ENCODE results near the gene ITPK1. TPM values are rescaled to one million over a fixed set of nuclear protein-coding genes. Genes with fewer than 3 reads are reported as not detected.

The ITPK1 gene
- total RNA-seq, 4 donors from 2014 or later, result 43.9 to 56.1 (median 44.5) TPM

- peak; percentile 80 to 85 for DNase-seq
- Histone ChIP-seq H3K36me3 (no peaks in the 10 kb centered on the region), H3K4me3 (replicated peaks in 1 of 3) (no peak overlapping the region), H3K9me3 (no peaks in the 10 kb centered on the region), H3K27ac (peak overlapping the region; percentile 47 to 74 (median 50)), H3K4me1 (peaks cover 28 to 70% of the 10 kb centered on the region in 2 donors), H3K27me3 (no peaks in the 10 kb centered on the region)
- intact Hi-C loops (cut with DNase I), result no loop called here
- TF ChIP-seq CTCF (IDR thresholded peaks at IDR 0.05), result no peak
- TF ChIP-seq POLR2A (IDR thresholded peaks at IDR 0.05), result peak in 1 of 2 donors; percentile 17
- 48 to 54% methylated on average over 9 of the region's 9 CpGs for WGBS, 2 donors
These were observed 60.0 kb downstream of the ITPK1 start for GRCh38 chr14:93055651-93056115.

GRCh38 chr14:93054876-93055275 is 60.8 kb downstream of the ITPK1 start:
- intact Hi-C loops (cut with DNase I), result no loop called here
- H3K9me3 ChIP-seq, result no peaks in the 10 kb centered on the region
- H3K27me3 ChIP-seq, result no peaks in the 10 kb centered on the region
- no peaks in the 10 kb centered on the region for H3K36me3 ChIP-seq
- no peak overlapping the region for H3K4me3 ChIP-seq (replicated peaks in 1 of 3)
- no peak for TF ChIP-seq POLR2A (IDR thresholded peaks at IDR 0.05)
- TF ChIP-seq CTCF (IDR thresholded peaks at IDR 0.05), result no peak
- H3K4me1 ChIP-seq, result peaks cover 28 to 70% of the 10 kb centered on the region in 2 donors
- WGBS, 2 donors, result 96 to 97% methylated on average over 7 of the region's 7 CpGs
- no peak for DNase-seq
- peak overlapping the region in 2 of 3 donors; percentile 26 to 74 for H3K27ac ChIP-seq

- Histone ChIP-seq H3K4me1 (peaks cover 35 to 75% of the 10 kb centered on the region in 2 donors), H3K27ac (peak overlapping the region; percentile 19 to 74 (median 26)), H3K9me3 (no peaks in the 10 kb centered on the region), H3K4me3 (replicated peaks in 1 of 3) (no peak overlapping the region), H3K36me3 (no peaks in the 10 kb centered on the region), H3K27me3 (no peaks in the 10 kb centered on the region)
- TF ChIP-seq CTCF (IDR thresholded peaks at IDR 0.05) (no peak), POLR2A (IDR thresholded peaks at IDR 0.05) (no peak)
- WGBS, 2 donors, result 57 to 60% methylated on average over 6 of the region's 6 CpGs
- peak; percentile 63 to 69 for DNase-seq
- intact Hi-C loops (cut with DNase I), result no loop called here
These were observed 61.7 kb downstream of the ITPK1 start for GRCh38 chr14:93054006-93054405.

DNA sequence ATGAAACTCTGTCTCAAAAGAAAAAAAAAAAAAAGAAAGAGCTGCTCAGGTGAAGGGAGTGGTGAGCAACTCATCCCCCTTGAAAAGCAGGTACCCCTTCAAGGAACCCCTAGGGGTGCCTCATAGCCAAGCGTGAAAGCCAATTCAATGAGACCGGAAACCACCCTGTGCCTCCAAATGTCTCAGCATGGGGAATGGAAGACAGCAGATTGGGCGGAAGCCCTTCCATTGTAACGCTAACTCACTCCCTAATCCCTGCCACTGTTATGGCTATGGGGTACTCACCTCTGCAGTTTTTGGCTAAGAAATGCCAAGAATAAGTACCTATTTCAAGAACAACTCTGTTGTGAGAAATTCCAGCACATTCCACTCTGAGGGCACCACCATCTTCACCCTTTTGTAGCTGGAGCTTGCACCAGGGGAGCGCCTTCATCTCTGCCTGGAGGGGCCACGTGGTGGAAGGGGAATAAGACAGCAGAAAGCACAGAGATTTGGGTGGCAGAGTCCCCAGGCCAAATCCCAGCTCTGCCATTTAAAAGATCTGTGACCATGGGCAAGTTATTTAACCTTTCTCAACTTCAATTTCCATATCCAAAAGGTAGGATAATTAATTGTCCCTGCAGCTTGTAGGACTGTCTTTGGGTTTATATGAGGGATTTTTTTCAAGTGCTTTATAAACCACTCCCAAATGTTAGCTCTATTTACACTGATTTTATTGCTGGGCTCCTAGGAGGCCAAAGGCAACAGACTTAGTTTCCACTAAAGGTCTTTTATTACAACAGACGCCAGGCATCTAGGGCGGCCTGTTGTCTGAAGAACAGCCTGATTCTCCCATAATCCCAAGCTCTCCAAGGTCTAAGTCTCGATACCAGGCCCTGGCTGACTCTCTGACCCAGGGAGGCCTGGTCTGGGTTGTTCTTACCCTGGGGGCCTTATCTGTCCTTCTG is 63.9 kb downstream of the ITPK1 start:
- Histone ChIP-seq H3K9me3 (no peaks in the 10 kb centered on the region), H3K4me3 (replicated peaks in 1 of 3) (no peak overlapping the region), H3K4me1 (peaks cover 47 to 81% of the 10 kb centered on the region in 2 donors), H3K27me3 (no peaks in the 10 kb centered on the region), H3K27ac (peak overlapping the region in 1 of 3 donors; percentile 90), H3K36me3 (no peaks in the 10 kb centered on the region)
- intact Hi-C loops (cut with DNase I), result no loop called here
- no peak for TF ChIP-seq CTCF (IDR thresholded peaks at IDR 0.05)
- no peak for TF ChIP-seq POLR2A (IDR thresholded peaks at IDR 0.05)
- 96 to 97% methylated on average over 9 of the region's 9 CpGs for WGBS, 2 donors
- DNase-seq, result no peak

DNA sequence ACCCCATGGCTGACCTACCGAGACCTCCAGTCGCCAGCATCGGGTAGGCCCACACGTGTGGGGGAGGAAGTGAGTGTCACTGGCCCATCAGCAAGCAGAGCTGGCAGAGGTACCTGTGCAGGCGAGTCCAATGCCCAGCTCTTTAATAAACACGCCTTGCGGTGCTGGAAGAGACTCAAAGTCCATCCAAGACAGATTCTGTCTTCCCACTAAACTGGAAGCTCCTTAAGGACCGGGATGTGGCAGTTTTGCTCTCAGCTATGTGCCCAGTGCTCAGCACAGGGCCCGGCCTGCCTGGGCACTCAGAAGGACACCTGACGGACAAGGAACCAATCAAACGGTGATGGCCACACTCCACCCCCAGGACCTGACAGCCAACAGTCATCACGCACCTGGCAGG is 65.0 kb downstream of the ITPK1 start:
- peak overlapping the region in 2 of 3 donors; percentile 73 to 90 for H3K27ac ChIP-seq

More for the DNA sequence above, 65.0 kb downstream of the ITPK1 start:
- Histone ChIP-seq H3K9me3 (no peaks in the 10 kb centered on the region), H3K4me1 (peaks cover 47 to 81% of the 10 kb centered on the region in 2 donors), H3K4me3 (replicated peaks in 1 of 3) (no peak overlapping the region), H3K27me3 (no peaks in the 10 kb centered on the region), H3K36me3 (no peaks in the 10 kb centered on the region)
- 93 to 95% methylated on average over 10 to 12 of the region's 12 CpGs for WGBS, 2 donors
- DNase-seq, result no peak
- intact Hi-C loops (cut with DNase I), result no loop called here
- TF ChIP-seq CTCF (IDR thresholded peaks at IDR 0.05), result no peak
- no peak for TF ChIP-seq POLR2A (IDR thresholded peaks at IDR 0.05)

Measured in thyroid gland (tissue), 4 donors.